Liver (tissue), 9 donors: ENCODE measurements around the gene TMA16. TPM values are rescaled to one million over a fixed set of nuclear protein-coding genes. Genes with fewer than 3 reads are reported as not detected.

Experiments used
- DNase-seq: peaks from one replicate; pipeline ENCODE4 v3.0.0-alpha.2; 2017; ENCODE audit warnings: low spot score
- H3K27ac ChIP-seq, 2 donors: one replicate each; pipeline ENCODE4 v1.7.0; 2013; ENCODE audit warnings: inconsistent platforms in 2 of 2, low read length in 2 of 2, control low read depth in 1 of 2, low read depth in 1 of 2, mild to moderate bottlenecking in 1 of 2
- H3K27me3 ChIP-seq, 4 donors: one replicate each; pipeline versions ENCODE4 v1.6.1 to v1.7.0; 2013; ENCODE audit warnings: low read length in 3 of 4, inconsistent platforms in 1 of 4, mild to moderate bottlenecking in 1 of 4, moderate library complexity in 1 of 4; ENCODE audit not compliant: control insufficient read depth in 4 of 4, insufficient read depth in 4 of 4
- H3K36me3 ChIP-seq, 4 donors: one replicate each; pipeline versions ENCODE4 v1.6.1 to v1.7.0; 2013; ENCODE audit warnings: low read length in 3 of 4, mild to moderate bottlenecking in 3 of 4, low read depth in 1 of 4, moderate library complexity in 1 of 4; ENCODE audit not compliant: control insufficient read depth in 4 of 4, insufficient read depth in 3 of 4
- H3K4me1 ChIP-seq, 4 donors: one replicate each; pipeline versions ENCODE4 v1.6.1 to v1.7.0; 2013; ENCODE audit warnings: low read length in 3 of 4, mild to moderate bottlenecking in 3 of 4, moderate library complexity in 1 of 4; ENCODE audit not compliant: control insufficient read depth in 4 of 4, insufficient read depth in 4 of 4
- H3K4me3 ChIP-seq, 3 donors: one replicate each; pipeline versions ENCODE4 v1.6.1 to v1.7.0; 2013; ENCODE audit warnings: low read length in 3 of 3, control low read depth in 1 of 3, low read depth in 1 of 3, mild to moderate bottlenecking in 1 of 3
- H3K9ac ChIP-seq, 2 donors: one replicate each; pipeline ENCODE4 v1.7.0; 2013; ENCODE audit warnings: low read length in 2 of 2, mild to moderate bottlenecking in 2 of 2, moderate library complexity in 2 of 2, control low read depth in 1 of 2, low read depth in 1 of 2
- H3K9me3 ChIP-seq, 4 donors: one replicate each; pipeline versions ENCODE4 v1.6.1 to v1.7.0; 2013; ENCODE audit warnings: low read length in 3 of 4; ENCODE audit not compliant: control insufficient read depth in 4 of 4
- ATF3 ChIP-seq: IDR thresholded peaks from 2 replicates; pipeline ENCODE4 v1.6.1; 2016; ENCODE audit warnings: antibody characterized with exemption
- EGR1 ChIP-seq, 2 donors: IDR thresholded peaks; 2 replicates each; pipeline ENCODE4 v1.6.1; 2016 to 2018; ENCODE audit warnings: antibody characterized with exemption in 2 of 2, low read depth in 2 of 2
- FOXA2 ChIP-seq: IDR thresholded peaks from 2 replicates; pipeline ENCODE4 v1.6.1; 2016; ENCODE audit warnings: antibody characterized with exemption
- GABPA ChIP-seq, 2 donors: IDR thresholded peaks in 1 of 2; conservative IDR thresholded peaks in 1 of 2; 2 replicates each; pipeline ENCODE4 v1.6.1; 2016; ENCODE audit warnings: antibody characterized with exemption in 2 of 2, mild to moderate bottlenecking in 1 of 2, moderate library complexity in 1 of 2
- HNF4A ChIP-seq, 2 donors: conservative IDR thresholded peaks; 2 replicates each; pipeline ENCODE4 v1.6.1; 2016; ENCODE audit warnings: antibody characterized with exemption in 2 of 2, mild to moderate bottlenecking in 2 of 2
- HNF4G ChIP-seq: IDR thresholded peaks from 2 replicates; pipeline ENCODE4 v1.6.1; 2016; ENCODE audit warnings: antibody characterized with exemption
- NR2F2 ChIP-seq: IDR thresholded peaks from 2 replicates; pipeline ENCODE4 v1.6.1; 2016; ENCODE audit warnings: antibody characterized with exemption
- RAD21 ChIP-seq, 2 donors: IDR thresholded peaks; 2 replicates each; pipeline ENCODE4 v1.6.1; 2016; ENCODE audit warnings: antibody characterized with exemption in 2 of 2, mild to moderate bottlenecking in 2 of 2
- RXRA ChIP-seq, 2 donors: IDR thresholded peaks; 2 replicates each; pipeline ENCODE4 v1.6.1; 2017 to 2018; ENCODE audit warnings: antibody characterized with exemption in 2 of 2, mild to moderate bottlenecking in 1 of 2
- SP1 ChIP-seq: IDR thresholded peaks from 2 replicates; pipeline ENCODE4 v1.6.1; 2018; ENCODE audit warnings: antibody characterized with exemption, mild to moderate bottlenecking
- TAF1 ChIP-seq: conservative IDR thresholded peaks from 2 replicates; pipeline ENCODE4 v1.6.1; 2016; ENCODE audit warnings: antibody characterized with exemption, mild to moderate bottlenecking
- YY1 ChIP-seq: IDR thresholded peaks from 2 replicates; pipeline ENCODE4 v1.6.1; 2016; ENCODE audit warnings: antibody characterized with exemption, mild to moderate bottlenecking
- WGBS: extraction: QIAGEN DNeasy Blood & Tissue Kit; methylation state at CpG from one replicate; pipeline ENCODE4 v1.1.7; 2013; 5-methylcytosine and 5-hydroxymethylcytosine counted together
- polyA plus RNA-seq, 2 donors: library from polyadenylated mRNA; stranded (reverse) in 1 of 2; unstranded in 1 of 2; fragments of 200-250 nt in 1 of 2; fragments of >200 nt in 1 of 2; fragmentation: Nextera tagmentation in 1 of 2; extraction: Ambion mirVana in 1 of 2; gene quantifications; one replicate each; pipeline versions ENCODE4 v1.2.1 to v1.2.3, GENCODE V29; 2013 to 2015
- total RNA-seq, 2 donors: library from RNA; depleted of rRNA; stranded (reverse); fragments of >200 nt; gene quantifications; one replicate each; pipeline ENCODE4 v1.2.3, GENCODE V29; 2014
- TF ChIP-seq, protein P1 (sequence below): IDR thresholded peaks from 2 replicates; pipeline ENCODE4 v1.6.1; 2016; ENCODE audit warnings: antibody characterized with exemption, mild to moderate bottlenecking
- TF ChIP-seq, protein P2 (sequence below): fragments of 150-350 bp; IDR thresholded peaks from 2 replicates; pipeline ENCODE4 v1.5.1; 2017; ENCODE audit warnings: improper control_type of control experiment, low read depth, low read length; ENCODE audit not compliant: missing input control
- TF ChIP-seq, protein P3 (sequence below): IDR thresholded peaks from 2 replicates; pipeline ENCODE4 v1.6.1; 2016; ENCODE audit warnings: antibody characterized with exemption
- TF ChIP-seq, protein P4 (sequence below): IDR thresholded peaks from 2 replicates; pipeline ENCODE4 v1.6.1; 2016; ENCODE audit warnings: antibody characterized with exemption
- donor health status: healthy.
- donor health status: healthy.
- donor health status: healthy.
- donor health status: healthy.
- donor health status: healthy.

The TMA16 gene
- total and polyA plus RNA-seq, 4 donors: 7.5 to 11.1 (median 9.6) TPM

DNA sequence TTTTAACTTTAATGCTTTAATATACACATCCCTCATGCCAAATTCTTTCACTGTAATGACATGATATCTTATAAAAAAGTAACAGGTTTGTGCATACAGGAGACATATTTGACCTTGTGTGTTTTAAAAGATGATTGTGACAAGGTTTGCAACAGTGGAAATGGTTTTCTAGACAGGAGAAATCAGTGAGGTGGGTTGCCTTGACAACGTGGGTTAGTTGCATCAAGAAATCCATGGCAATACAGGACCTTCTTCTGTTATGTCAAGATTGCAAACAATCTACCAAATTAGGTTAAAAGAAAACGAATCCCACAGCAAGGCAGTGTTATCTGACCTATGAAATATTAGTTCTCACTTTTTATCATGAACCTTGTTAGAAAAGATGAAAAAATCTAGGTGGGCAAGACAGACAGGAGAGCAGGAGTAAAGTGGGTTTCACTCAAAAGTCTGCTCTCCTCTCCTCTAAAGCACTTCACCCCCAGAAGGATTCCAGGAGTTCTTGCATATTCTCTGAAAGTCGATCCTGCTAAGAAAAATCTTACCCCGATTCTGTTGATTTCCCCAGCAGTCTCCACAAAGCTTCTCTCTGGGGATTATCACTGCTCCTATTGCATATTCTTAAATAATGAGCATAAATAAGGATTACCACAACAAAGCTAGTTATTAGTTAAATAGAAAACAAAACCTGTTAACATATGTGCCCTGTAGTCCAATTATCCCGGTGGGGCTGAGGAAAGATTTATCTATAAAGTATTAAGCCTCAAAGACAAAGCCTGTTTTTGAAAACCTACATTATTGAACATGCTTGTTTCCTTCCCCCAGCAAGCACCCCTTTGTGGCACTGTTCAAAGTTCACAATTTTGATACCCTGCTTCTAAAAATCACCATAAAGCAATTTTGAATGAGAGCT, 71.0 kb downstream of the TMA16 start (continued):
- TF ChIP-seq, protein P1, sequence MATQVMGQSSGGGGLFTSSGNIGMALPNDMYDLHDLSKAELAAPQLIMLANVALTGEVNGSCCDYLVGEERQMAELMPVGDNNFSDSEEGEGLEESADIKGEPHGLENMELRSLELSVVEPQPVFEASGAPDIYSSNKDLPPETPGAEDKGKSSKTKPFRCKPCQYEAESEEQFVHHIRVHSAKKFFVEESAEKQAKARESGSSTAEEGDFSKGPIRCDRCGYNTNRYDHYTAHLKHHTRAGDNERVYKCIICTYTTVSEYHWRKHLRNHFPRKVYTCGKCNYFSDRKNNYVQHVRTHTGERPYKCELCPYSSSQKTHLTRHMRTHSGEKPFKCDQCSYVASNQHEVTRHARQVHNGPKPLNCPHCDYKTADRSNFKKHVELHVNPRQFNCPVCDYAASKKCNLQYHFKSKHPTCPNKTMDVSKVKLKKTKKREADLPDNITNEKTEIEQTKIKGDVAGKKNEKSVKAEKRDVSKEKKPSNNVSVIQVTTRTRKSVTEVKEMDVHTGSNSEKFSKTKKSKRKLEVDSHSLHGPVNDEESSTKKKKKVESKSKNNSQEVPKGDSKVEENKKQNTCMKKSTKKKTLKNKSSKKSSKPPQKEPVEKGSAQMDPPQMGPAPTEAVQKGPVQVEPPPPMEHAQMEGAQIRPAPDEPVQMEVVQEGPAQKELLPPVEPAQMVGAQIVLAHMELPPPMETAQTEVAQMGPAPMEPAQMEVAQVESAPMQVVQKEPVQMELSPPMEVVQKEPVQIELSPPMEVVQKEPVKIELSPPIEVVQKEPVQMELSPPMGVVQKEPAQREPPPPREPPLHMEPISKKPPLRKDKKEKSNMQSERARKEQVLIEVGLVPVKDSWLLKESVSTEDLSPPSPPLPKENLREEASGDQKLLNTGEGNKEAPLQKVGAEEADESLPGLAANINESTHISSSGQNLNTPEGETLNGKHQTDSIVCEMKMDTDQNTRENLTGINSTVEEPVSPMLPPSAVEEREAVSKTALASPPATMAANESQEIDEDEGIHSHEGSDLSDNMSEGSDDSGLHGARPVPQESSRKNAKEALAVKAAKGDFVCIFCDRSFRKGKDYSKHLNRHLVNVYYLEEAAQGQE: no peak

DNA sequence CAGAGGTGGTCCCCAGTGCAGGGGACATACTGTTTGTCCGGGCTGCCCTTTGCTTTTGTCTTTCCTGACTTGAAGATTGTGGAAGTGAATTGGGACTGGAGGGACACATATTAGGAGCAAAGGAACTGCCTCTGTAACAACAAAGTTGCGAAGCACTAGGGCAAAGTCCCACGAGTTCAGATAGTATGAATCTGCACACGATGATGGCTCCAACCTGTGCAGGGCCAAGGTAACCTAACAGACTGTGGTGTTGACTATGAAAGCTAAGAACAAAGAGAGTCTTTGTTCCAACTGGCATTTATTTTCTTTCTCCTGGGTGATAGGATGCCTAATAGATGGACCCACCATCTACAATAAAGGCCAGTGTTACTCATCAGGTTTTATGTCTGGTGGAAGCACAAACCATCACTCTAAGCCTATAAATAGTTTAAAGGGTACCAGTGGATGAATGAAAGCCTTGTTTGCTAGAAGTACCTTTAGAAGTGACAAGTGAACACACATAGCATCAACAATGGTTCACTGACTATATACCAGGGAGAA, 71.8 kb downstream of the TMA16 start:
- TF ChIP-seq, protein P2, sequence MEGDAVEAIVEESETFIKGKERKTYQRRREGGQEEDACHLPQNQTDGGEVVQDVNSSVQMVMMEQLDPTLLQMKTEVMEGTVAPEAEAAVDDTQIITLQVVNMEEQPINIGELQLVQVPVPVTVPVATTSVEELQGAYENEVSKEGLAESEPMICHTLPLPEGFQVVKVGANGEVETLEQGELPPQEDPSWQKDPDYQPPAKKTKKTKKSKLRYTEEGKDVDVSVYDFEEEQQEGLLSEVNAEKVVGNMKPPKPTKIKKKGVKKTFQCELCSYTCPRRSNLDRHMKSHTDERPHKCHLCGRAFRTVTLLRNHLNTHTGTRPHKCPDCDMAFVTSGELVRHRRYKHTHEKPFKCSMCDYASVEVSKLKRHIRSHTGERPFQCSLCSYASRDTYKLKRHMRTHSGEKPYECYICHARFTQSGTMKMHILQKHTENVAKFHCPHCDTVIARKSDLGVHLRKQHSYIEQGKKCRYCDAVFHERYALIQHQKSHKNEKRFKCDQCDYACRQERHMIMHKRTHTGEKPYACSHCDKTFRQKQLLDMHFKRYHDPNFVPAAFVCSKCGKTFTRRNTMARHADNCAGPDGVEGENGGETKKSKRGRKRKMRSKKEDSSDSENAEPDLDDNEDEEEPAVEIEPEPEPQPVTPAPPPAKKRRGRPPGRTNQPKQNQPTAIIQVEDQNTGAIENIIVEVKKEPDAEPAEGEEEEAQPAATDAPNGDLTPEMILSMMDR: no peak
- TF ChIP-seq, protein P1: no peak
- no peak for TF ChIP-seq HNF4G
- TF ChIP-seq, protein P3, sequence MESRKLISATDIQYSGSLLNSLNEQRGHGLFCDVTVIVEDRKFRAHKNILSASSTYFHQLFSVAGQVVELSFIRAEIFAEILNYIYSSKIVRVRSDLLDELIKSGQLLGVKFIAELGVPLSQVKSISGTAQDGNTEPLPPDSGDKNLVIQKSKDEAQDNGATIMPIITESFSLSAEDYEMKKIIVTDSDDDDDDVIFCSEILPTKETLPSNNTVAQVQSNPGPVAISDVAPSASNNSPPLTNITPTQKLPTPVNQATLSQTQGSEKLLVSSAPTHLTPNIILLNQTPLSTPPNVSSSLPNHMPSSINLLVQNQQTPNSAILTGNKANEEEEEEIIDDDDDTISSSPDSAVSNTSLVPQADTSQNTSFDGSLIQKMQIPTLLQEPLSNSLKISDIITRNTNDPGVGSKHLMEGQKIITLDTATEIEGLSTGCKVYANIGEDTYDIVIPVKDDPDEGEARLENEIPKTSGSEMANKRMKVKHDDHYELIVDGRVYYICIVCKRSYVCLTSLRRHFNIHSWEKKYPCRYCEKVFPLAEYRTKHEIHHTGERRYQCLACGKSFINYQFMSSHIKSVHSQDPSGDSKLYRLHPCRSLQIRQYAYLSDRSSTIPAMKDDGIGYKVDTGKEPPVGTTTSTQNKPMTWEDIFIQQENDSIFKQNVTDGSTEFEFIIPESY: no peak
- no peak for TF ChIP-seq NR2F2
- TF ChIP-seq SP1: no peak
- TF ChIP-seq, protein P4, sequence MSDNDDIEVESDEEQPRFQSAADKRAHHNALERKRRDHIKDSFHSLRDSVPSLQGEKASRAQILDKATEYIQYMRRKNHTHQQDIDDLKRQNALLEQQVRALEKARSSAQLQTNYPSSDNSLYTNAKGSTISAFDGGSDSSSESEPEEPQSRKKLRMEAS: no peak
- no peak for TF ChIP-seq TAF1
- TF ChIP-seq EGR1 (IDR thresholded peaks at IDR 0.05; ENCODE audit: low read depth in 2 of 2): no peak
- no peak for TF ChIP-seq RAD21 (IDR thresholded peaks at IDR 0.05)
- no peak for TF ChIP-seq GABPA (IDR thresholded peaks at IDR 0.05 in 1 of 2, conservative IDR thresholded peaks at IDR 0.05 in 1 of 2)
- no peak for TF ChIP-seq YY1
- no peak for TF ChIP-seq RXRA (IDR thresholded peaks at IDR 0.05)
- TF ChIP-seq FOXA2: no peak
- TF ChIP-seq ATF3: no peak
- TF ChIP-seq HNF4A (conservative IDR thresholded peaks at IDR 0.05): no peak
- Histone ChIP-seq H3K36me3 (no peaks in the 10 kb centered on the region), H3K9me3 (peaks cover 0 to 3% (median 0%) of the 10 kb centered on the region in 4 donors), H3K4me3 (no peak overlapping the region), H3K27ac (no peak overlapping the region), H3K9ac (no peak overlapping the region), H3K4me1 (no peaks in the 10 kb centered on the region), H3K27me3 (no peaks in the 10 kb centered on the region)
- no peak for DNase-seq
- WGBS: 33% methylated on average over 4 of the region's 4 CpGs
